SW 1271 (cell line): ENCODE data around the gene CAPN5.
"Not testable (repeated sequence)": the region's sequence is repeated elsewhere in the genome, so short reads cannot be mapped to it uniquely, and the experiment has no call there.

Experiments
- DNase-seq, 2 experiments: peaks; one replicate each; lab custom pipeline; 2025; lab: John Stamatoyannopoulos, UW

CAPN5 gene

DNA sequence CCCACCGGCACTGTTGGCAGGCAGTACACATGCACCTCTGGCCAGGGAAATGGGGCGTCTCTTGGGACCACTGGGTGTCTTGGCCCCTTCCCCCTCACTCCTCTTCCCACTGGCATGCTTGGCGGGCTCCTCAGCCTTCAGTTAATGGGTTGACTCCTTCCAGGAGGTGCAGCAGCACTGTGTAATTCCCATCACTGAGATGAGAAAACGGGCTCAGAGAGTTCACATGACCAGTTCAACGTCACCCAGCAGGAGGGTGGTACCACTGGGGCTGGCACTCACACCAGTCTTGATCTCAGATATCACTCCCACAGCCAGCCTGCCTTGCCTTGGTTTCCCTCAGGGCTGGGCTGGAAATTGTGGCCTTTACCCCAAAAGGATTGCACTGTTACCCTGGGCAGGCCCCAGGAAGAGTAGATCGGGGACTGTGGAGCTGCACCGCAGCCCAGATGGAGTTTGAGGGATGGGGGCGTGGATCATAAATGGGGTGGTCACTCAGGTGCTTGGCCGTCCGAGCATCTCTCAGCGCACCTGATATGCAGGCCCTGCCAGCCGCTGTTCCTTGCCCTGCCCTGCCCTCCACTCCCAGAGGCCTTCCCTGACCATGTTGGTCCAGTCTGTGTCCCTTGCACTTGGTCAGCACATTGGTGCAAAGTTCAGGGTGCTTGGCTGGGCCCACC is 16.9 kb downstream of the CAPN5 start:
- DNase-seq, result no peak

DNA sequence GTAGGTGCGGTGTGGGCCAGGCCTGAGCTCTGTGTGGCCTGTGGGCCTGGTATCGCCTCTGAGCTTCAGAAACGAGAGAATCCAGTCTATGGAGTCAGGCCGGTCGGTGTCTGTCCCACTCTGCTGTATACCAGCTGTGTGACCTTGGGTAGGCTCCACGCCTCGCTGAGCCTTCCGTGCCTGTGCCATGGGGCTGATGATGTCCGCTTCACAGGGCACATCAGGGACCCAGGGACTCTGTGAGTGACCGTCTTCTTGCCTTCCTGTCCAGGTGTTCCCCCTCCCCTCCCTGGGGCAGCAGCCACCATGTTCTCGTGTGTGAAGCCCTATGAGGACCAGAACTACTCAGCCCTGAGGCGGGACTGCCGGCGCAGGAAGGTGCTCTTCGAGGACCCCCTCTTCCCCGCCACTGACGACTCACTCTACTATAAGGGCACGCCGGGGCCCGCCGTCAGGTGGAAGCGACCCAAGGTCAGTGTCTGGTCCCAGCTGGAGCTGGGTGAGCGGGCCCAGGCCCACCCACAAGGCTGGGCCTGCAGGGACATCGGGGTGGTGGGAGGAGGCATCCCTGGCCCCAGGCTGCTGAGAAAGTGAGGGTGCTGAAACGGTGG is 17.9 kb downstream of the CAPN5 start:
- no peak for DNase-seq

GRCh38 chr11:77085652-77086051 is 18.9 kb downstream of the CAPN5 start:
- DNase-seq, result no peak

DNA sequence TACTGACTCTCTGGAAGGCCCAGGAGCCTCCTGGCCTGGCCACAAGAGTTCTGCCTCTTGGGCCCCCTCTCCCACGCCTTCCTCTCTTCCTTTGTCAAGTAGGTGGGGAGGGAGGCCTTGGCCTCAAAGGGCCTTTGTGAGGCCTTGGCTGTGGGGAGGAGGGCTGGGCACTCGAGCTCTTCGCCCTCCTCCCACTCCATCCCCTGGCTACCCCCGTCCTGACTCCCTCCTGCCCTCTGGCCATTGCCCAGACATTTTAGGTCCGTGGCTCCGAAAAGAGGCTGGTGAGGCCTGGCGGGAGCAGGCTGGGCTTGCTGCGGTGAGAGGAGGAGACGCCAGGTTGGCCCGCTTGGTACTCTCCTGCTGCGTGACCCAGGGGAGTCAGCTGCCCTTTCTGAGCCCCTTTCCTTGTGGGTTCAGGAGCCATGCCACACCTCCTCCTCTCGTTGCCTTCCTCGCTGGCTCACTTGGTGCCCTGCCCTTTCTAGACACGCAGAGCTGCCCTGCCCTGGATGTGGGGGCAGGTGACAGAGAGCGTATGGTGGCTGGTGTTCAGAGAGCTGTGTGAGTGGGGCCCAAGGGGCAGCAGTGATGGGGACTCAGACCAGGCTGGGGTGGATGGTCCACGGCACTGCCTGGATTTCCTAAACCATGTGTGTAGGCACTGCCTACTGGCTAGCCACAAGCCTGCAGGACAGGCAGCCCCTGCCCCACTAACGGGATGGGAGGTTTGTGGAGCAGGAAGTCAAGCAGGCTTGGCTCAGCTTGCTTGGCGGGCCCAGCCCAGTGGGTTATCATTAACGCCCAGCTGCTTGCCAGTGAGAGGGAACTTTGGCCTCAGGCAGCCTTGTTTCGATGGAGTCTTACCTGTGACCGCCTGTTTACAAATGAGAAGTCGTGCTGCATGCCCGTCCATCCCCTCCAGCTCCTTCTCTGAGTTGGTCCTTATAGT is 20.0 kb downstream of the CAPN5 start:
- no peak for DNase-seq

DNA sequence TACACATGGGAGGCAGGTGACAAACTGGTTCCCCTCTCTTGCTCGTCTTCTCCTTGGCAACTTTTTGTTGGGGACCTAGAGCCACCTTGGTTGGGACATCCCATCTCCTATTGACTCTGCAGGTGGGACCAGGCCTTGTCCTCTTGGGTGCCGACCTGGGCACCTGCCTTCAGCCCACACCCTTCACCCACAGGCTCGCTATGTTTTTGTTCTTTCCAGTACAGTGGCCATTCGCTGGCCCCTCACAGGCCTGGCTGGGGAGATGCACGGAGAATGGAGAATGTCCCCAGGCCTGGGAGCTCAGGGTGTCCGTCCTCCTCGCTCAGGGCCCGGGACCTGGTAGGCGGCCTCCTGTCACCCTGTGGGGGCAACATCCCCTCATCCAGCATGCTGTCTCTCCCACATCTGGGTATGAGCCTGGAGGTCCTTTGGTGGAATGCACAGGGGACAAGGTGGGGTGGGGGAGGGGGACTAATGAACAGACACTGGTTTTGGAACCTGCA is 21.0 kb downstream of the CAPN5 start:
- no peak for DNase-seq

DNA sequence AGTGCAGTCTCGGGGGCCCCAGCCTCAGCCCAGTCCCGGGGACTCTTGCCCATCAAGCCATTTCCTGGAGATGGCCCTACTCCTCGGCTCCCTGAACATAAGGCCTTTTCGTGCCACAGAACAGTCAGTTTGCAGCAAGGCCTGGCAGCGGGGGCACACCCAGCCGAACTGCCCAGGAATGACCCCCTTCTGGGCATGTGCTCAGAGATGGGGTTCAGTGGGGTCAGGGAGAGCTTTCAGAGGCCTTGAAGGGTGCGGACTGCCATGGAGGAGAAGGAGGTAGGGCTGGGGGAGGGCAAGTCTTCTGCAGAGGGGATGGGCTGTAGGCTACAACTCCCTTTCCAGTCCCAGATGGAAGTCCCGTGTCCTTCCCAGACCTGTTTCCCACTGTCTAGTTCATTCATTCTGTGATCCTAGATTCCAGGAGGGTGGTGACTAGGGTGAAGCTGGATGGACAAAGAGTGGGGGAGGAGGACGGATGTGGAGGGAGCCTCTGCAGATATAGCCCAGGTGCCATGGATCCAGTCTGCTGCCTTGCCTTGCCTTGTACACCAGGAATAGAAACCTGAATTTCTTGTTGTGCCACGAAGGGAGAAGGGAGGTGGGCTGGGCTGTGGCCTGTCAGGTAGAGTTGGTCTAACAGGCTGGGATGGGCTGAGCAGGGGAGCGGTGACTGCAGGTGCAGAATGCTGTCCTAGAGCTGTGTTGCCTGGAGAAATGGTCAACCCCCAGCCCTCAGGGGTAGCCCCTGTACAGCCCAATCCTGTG is 21.6 kb downstream of the CAPN5 start:
- DNase-seq, result no peak

DNA sequence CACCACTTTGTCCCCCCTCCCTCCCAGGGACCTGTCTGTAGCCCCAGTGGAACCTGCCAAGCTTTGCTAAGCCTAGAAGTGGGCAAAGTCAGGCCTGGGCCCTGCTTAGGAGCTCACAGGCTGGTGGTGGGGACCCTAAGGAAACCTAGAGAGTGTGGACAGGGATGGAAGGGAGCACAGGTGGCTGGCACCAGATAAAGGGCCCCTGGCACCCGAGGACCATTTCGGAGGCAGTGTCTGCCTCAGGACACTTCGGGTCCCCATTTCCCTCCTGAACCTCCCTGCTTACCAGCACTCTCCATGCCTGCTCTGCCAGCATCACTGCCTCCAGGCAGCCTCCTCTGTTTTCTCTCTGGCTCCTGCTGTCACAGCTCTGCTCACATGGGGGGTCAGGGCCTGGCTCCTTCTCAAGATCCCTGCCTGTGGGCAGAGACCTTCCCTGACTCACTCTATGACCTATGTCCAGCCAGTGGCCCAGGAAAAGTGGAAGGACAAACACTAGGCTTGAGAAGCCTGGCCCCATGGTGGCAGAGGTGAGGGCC is 22.3 kb downstream of the CAPN5 start:
- no peak for DNase-seq

- DNase-seq, result no peak
Observed at GRCh38 chr11:77090046-77090372, 23.2 kb downstream of the CAPN5 start.

- no peak for DNase-seq
Observed at GRCh38 chr11:77090373-77091111, 23.8 kb downstream of the CAPN5 start.

DNA sequence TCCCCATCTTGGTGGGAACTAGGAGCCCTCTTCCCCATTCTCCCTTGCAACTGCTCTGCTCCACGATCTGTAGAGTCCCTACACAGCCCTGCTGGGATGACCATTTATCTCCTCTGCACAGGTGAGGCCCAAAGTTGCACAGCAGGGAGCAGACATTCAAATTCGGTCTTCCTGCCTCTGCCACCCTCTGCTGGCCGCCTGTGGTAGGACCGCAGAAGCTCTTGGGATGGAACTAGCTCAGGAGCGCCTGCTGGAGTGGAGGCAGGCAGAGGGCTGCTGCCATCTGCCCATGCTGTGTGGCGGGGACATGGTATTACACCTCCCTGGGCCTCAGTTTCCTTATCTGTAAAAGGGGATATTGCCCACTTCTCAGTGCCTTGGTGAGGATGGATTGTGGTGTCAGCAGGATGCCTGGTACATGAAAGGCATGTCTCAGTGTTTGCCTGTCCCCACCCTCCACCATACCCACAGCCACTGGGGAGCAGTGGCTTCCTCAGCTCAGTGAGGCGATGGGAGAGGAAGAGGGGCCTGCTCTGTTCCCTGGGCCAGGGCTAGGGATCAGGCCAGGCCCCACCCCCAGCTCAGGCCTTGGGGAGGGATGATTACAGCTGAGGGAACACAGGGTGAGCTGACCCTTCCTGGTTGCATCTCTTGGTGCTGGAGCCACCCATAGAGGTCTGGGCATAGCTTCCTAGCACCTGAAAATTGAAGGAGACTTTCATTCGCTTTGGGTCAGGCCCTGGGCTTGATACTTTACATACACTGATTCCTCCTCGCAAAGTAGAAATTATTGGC is 24.6 kb downstream of the CAPN5 start:
- peak in 1 of 2 experiments; percentile 56 for DNase-seq

- DNase-seq, result no peak
Observed at GRCh38 chr11:77092382-77092781, 25.6 kb downstream of the CAPN5 start.

DNA sequence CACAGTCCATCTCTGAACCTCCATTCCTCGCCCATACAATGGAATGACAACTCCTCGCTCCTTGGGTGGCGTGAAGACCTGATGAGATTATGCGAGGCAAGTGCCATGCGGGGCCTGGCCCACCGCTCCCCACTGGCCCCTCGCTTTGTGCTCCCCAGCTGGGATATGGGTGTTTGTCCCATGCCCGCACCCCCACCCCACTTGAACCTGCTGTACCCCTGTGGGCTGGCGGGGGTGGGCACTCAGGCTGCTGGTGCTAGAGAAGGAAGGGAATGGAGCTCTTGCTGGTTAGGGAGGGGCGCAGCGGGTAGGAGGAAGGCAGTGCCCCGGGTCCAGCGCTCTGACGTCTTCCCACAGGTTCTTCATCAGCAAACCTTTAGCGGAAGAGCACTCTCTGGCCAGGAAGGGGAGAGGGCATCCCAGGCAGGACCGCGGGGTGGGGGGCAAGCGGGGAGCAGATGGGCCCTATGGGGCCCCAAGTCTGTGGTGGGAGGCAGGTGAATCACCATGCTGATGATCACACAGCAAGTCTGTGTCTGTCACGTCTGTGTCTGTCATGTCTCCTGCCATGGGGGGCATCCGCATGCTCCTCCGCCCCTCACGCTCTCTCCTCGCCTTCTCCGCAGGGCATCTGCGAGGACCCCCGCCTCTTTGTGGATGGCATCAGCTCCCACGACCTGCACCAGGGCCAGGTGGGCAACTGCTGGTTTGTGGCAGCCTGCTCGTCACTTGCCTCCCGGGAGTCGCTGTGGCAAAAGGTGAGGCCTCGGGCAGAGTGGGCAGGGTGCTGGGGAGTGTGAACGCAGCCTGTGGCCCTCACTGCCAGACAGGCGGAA is 26.5 kb downstream of the CAPN5 start:
- DNase-seq, result no peak

- DNase-seq, result no peak
Observed at GRCh38 chr11:77093987-77094840, 27.4 kb downstream of the CAPN5 start.

GRCh38 chr11:77094841-77095365 is 28.1 kb downstream of the CAPN5 start:
- DNase-seq, result no peak

GRCh38 chr11:77095551-77096490 is 29.1 kb downstream of the CAPN5 start:
- no peak for DNase-seq

- no peak for DNase-seq
Observed at GRCh38 chr11:77096591-77097019, 29.8 kb downstream of the CAPN5 start.

DNA sequence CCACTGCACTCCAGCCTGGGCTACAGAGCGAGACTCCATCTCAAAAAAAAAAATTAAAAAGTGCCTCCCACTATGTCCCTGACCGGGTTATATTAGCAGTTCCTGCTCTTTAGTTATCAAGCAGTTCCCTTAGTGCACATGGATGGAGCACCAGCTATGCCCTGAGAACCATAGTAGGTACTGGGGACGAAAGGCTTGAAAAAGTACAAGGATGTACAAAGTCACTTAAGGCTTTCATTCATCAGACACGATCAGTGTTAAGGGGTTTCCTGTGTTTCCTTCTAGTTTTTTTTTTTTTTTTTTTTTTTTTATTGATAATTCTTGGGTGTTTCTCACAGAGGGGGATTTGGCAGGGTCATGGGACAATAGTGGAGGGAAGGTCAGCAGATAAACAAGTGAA is 30.4 kb downstream of the CAPN5 start:
- not testable (repeated sequence) for DNase-seq
